OCI-LY1 (cell line): ENCODE data around the gene CEACAM21.

Source experiments
- EZH2 ChIP-seq: fragments of 200-600 bp; sonication (generic), shearing (Covaris generic); IDR thresholded peaks from 2 replicates; pipeline ENCODE4 v1.8.0; 2017; ENCODE audit warnings: borderline replicate concordance, mixed run types, mild to moderate bottlenecking, antibody characterized with exemption, low read length, moderate library complexity, mixed read lengths
- TF ChIP-seq, protein P1 (sequence below): fragments of 200-600 bp; sonication (generic), shearing (Covaris generic); IDR thresholded peaks from 2 replicates; pipeline ENCODE4 v1.5.1; 2017; ENCODE audit warnings: mild to moderate bottlenecking, antibody characterized with exemption, low read length, moderate library complexity, mixed read lengths

DNA sequence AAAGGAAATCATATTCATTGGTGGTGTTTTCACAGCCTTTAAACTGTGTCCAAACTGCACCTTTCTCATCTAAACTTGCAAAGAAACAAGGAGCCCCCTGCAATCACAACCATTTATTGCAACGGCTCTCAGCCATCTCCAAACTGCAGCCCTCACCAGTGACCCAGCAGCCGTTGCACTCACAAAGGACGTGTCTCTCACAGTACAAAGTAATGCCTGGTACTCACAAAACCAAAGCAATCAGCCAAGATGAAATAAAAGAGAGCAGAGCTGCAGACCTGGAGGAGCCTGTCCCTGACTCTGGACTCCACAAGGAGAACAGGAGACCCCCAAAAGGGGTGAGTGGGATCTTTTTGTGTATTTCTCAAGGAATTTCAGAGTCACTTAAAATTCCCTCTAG lies 20.2 kb upstream of the CEACAM21 start:
- TF ChIP-seq, protein P1, sequence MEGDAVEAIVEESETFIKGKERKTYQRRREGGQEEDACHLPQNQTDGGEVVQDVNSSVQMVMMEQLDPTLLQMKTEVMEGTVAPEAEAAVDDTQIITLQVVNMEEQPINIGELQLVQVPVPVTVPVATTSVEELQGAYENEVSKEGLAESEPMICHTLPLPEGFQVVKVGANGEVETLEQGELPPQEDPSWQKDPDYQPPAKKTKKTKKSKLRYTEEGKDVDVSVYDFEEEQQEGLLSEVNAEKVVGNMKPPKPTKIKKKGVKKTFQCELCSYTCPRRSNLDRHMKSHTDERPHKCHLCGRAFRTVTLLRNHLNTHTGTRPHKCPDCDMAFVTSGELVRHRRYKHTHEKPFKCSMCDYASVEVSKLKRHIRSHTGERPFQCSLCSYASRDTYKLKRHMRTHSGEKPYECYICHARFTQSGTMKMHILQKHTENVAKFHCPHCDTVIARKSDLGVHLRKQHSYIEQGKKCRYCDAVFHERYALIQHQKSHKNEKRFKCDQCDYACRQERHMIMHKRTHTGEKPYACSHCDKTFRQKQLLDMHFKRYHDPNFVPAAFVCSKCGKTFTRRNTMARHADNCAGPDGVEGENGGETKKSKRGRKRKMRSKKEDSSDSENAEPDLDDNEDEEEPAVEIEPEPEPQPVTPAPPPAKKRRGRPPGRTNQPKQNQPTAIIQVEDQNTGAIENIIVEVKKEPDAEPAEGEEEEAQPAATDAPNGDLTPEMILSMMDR, result no peak
- TF ChIP-seq EZH2, result no peak
